Renal cortex interstitium (tissue), 11 donors: ENCODE measurements around the gene SLC11A1. TPM values are rescaled to one million over a fixed set of nuclear protein-coding genes. Genes with fewer than 3 reads are reported as not detected.
A peak's percentile ranks its signal among the peaks of the same experiment; 100 is the strongest.

Experiments
- DNase-seq, 11 donors: peaks; one replicate each; pipeline ENCODE4 v3.0.0-alpha.2; 2013; ENCODE audit warnings: low read depth in 9 of 11, low spot score in 4 of 11; ENCODE audit errors: extremely low read depth in 1 of 11
- polyA plus RNA-seq, 3 donors: library from polyadenylated mRNA; unstranded; fragments of 120-200 nt; gene quantifications; one replicate each; pipeline ENCODE4 v1.2.1, GENCODE V29; 2013; ENCODE audit not compliant: insufficient read length in 3 of 3

The SLC11A1 gene
- polyA plus RNA-seq, 3 donors, result 0.99 to 2.2 (median 1.6) TPM

GRCh38 chr2:218363736-218364135 lies 18.3 kb upstream of the SLC11A1 start:
- no peak for DNase-seq

DNA sequence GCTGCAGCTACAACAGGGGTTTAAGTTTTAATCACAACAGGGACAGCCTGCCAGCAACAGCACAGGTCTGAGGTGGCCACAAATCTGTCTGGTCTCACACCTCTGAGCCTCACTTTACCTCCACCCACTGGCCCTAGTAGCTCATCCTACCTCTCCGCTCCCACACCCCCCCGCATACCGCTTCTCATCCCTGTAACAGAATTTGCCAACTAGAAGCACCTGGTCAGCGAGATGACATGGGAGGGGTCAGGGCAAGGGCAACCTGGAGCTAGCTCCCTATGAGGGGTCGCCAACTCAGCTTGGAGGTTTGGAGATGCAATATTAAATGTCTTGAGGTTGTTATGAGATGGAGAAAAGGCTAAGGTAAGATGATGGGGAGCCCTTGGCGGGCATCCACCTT lies 17.9 kb upstream of the SLC11A1 start:
- no peak for DNase-seq

DNA sequence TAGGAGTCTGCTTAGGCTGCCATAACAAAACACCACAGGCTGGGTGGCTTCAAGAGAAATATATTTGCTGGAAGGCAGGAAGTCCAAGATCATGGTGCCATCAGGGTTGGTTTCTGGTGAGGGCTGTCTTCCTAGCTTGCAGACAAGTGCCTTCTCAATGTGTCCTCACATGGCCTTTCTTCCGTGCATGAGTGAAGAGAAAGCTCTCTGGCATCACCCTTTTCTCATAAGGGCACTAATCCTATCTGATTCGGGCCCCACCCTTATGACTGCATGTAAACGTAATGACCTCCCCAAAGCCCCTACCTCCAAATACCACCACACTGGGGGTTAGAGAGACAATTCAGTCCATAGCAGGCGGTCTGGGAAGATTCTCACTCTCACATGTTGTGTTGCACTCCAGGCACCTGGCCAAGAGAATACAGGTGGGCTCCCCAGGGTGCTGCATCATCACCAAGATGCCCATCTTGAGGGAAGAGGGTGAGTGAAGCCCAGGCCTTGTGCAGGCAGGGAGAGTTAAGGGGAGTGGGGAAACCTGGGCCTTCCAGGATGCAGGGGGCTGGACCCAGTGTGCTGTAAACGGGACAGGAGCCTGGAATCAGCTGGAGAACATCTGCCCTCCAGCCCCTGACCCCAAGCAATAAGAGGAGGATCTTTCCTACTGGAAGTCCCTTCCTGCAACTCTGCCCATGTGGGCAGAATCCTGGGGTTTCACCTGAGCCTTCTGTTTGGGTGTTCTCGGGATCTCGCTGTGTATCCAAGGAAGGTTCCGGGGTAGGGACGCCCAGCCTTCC lies 15.3 kb upstream of the SLC11A1 start:
- DNase-seq, result no peak

DNA sequence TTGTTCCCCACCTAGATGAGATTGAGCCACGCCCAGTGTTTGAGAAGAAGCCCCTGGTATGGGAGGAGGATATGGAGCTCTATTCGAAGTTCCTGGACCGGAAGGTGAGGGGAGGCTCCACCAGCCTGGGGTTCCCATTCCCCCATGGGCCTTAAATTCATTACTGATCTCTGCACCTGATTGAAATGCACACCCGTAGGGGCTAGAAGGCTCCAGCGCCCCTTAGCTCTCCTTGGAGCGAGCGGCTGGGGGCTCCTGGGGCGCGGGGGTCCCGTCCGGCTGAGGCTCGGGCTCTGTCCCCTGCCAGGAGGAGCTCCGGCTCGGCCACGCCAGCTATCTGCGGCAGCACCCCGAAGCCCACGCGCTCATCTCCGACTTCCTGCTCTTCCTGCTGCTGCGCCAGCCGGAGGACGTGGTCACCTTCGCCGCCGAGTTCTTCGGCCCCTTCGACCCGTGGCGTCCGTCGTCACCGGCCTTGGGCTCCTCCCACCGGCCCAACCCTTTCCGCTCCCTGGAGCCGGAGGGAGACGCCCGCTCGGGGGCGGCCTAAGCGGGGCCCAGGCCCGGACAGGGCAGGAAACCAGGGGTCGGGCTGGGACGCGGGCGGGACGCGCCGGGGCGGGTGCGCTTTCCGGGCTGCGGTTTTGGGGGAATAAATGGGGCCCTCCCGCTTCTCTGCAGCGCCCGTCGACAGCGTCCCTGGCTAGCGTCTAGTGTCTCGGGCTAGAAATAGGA lies 14.5 kb upstream of the SLC11A1 start:
- peak in 10 of 11 donors; percentile 67 to 88 (median 84) for DNase-seq

DNA sequence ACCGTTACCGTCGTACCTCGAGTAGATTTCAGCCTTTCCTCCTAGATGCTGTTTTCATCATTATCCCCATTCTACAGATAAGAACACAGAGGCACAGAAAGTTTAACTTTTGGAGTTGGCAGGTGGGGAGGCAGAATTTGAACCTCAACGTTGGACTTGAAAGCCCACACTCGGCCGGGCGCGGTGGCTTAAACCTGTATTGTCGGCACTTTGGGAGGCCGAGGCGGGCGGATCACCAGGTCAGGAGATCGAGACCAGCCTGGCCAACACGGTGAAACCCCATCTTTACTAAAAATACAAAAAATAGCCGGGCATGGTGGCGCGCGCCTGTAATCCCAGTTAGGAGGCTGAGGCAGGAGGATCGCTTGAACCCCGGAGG lies 13.9 kb upstream of the SLC11A1 start:
- DNase-seq, result no peak

- DNase-seq, result no peak
Measured at GRCh38 chr2:218368621-218369153, 13.4 kb upstream of the SLC11A1 start.

- no peak for DNase-seq
Measured at GRCh38 chr2:218369330-218369729, 12.7 kb upstream of the SLC11A1 start.

DNA sequence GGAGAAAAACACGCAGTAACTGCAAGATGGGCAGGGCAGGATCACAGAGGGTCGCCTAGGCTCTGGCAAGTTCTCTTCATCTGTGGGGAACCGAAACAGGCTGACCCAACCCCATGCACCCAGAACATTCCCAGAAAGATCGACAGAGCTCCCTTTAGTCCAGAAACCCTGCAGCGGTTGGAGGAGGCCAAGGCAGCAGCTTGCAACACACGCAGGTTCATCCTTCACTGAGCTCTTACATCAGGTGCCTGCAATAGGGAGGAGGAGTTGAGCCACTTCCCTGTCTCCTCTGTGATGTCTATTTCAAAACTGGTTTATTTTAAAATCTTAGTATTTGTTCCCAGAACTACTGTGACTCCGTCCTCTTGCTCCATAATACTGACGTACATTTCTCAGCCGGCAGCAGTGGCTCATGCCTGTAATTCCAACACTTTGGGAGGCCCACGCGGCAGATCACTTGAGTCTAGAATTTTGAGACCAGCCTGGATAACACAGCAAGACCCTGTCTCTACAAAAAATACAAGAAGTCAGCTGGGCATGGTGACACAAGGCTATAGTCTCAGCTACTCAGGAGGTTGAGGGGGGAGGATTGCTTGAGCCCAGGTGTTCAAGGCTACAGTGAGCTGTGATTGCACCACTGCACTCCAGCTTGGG lies 11.5 kb upstream of the SLC11A1 start:
- no peak for DNase-seq

DNA sequence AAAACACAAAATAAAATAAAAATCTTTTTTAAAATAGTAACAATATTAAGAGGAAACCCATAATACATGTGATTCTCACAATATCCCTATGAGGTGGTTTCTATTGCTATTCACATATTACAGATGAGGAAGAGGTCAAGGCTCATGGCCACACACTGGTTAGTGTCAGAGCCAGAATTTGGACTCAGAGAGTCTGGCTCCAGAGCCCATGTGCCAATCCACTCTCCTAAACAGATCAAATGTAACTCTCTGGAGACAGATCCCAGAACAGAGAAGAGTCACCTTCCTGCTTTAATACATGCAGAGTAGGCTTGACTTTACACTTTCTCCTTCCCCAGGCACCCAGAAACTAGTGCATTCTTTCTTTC lies 10.1 kb upstream of the SLC11A1 start:
- DNase-seq, result no peak

DNA sequence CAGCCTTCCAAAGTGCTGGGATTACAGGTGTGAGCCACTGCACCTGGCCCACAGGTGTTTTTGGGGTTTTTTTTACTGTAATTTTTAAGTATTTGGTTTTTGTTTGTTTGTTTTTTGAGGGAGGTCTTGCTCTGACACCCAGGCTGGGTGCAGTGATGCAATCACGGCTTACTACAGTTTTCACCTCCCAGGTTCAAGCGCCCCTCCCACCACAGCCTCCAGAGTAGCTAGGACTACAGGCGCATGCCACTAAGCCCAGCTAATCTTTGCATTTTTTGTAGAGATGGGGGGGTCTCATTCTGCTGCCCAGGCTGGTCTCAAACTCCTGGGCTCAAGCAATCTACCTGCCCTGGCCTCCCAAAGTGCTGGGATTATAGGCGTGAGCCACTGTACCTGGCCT lies 7.3 kb upstream of the SLC11A1 start:
- no peak for DNase-seq

- DNase-seq, result peak in 3 of 11 donors; percentile 74 to 82 (median 80)
Measured at GRCh38 chr2:218375212-218375611, 6.9 kb upstream of the SLC11A1 start.

GRCh38 chr2:218378053-218378452 lies 4.0 kb upstream of the SLC11A1 start:
- DNase-seq, result no peak

GRCh38 chr2:218382785-218383184 lies 712 bp downstream of the SLC11A1 start:
- no peak for DNase-seq

GRCh38 chr2:218383892-218384519 lies 1.9 kb downstream of the SLC11A1 start:
- DNase-seq, result no peak

DNA sequence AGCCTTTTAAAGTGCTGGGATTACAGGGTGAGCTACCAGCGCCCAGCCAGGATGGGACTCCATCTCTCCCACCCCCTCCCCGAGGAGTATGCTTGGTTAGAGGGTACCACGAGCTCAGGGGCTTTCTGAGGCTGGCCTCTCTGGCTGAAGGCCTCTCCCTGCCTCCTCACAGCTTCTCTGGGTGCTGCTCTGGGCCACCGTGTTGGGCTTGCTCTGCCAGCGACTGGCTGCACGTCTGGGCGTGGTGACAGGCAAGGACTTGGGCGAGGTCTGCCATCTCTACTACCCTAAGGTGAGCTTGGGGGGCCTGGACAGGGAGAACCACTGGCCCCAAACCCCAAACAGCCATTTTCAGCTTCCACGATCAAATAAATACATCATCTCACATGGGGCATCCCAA lies 2.9 kb downstream of the SLC11A1 start:
- no peak for DNase-seq

- no peak for DNase-seq
Measured at GRCh38 chr2:218386505-218387368, 4.7 kb downstream of the SLC11A1 start.

GRCh38 chr2:218387369-218388194 lies 5.5 kb downstream of the SLC11A1 start:
- DNase-seq, result peak in 6 of 11 donors; percentile 71 to 85 (median 81)
